CD1c-positive myeloid dendritic cell (primary cell): Measurements from ENCODE around the gene MTFMT.

Source experiments
- DNase-seq: peaks from one replicate; pipeline ENCODE4 v3.0.0-alpha.2; 2016; ENCODE audit errors: extremely low spot score

Gene MTFMT

GRCh38 chr15:65060641-65061397 lies 31.4 kb upstream of the MTFMT start:
- DNase-seq: no peak

GRCh38 chr15:65059931-65060596 lies 30.6 kb upstream of the MTFMT start:
- DNase-seq: no peak

- no peak for DNase-seq
Observed at GRCh38 chr15:65059369-65059750, 29.9 kb upstream of the MTFMT start.

GRCh38 chr15:65058394-65059368 lies 29.2 kb upstream of the MTFMT start:
- no peak for DNase-seq

GRCh38 chr15:65057549-65057940 lies 28.1 kb upstream of the MTFMT start:
- DNase-seq: no peak

- no peak for DNase-seq
Observed at GRCh38 chr15:65056868-65057548, 27.6 kb upstream of the MTFMT start.

GRCh38 chr15:65056106-65056505 lies 26.7 kb upstream of the MTFMT start:
- DNase-seq: no peak

- no peak for DNase-seq
Observed at GRCh38 chr15:65055201-65055870, 25.9 kb upstream of the MTFMT start.

- peak; percentile 69 for DNase-seq
Observed at GRCh38 chr15:65054333-65055200, 25.1 kb upstream of the MTFMT start.

- DNase-seq: no peak
Observed at GRCh38 chr15:65052956-65053355, 23.5 kb upstream of the MTFMT start.

- no peak for DNase-seq
Observed at GRCh38 chr15:65051266-65051665, 21.8 kb upstream of the MTFMT start.

- no peak for DNase-seq
Observed at GRCh38 chr15:65050270-65050669, 20.8 kb upstream of the MTFMT start.

- peak; percentile 95 for DNase-seq
Observed at GRCh38 chr15:65049418-65049840, 20.0 kb upstream of the MTFMT start.

GRCh38 chr15:65048241-65048640 lies 18.8 kb upstream of the MTFMT start:
- no peak for DNase-seq

GRCh38 chr15:65044724-65045481 lies 15.5 kb upstream of the MTFMT start, which contains the start of gene SLC51B:
TSS of gene SLC51B (plus strand) at chr15:65045387. CDS start at chr15:65050005, 4,618 bp downstream.
- DNase-seq: peak; percentile 16

- DNase-seq: peak; percentile 59
Observed at GRCh38 chr15:65044218-65044617, 14.8 kb upstream of the MTFMT start.

GRCh38 chr15:65042776-65043327 lies 13.4 kb upstream of the MTFMT start:
- DNase-seq: no peak

- DNase-seq: no peak
Observed at GRCh38 chr15:65041787-65042186, 12.3 kb upstream of the MTFMT start.

- DNase-seq: no peak
Observed at GRCh38 chr15:65040461-65040860, 11.0 kb upstream of the MTFMT start.
